GM23248 (cell line): ENCODE measurements around the gene MEIS2.

Experiments
- EZH2 ChIP-seq: fragments of 200-600 bp; sonication (generic); IDR thresholded peaks from 2 replicates; pipeline ENCODE4 v1.6.1; 2018; ENCODE audit warnings: antibody characterized with exemption, mild to moderate bottlenecking; ENCODE audit not compliant: insufficient read depth, poor library complexity, severe bottlenecking
- EZH2phosphoT487 ChIP-seq: fragments of 200-600 bp; sonication (generic); IDR thresholded peaks from 2 replicates; pipeline ENCODE4 v1.6.1; 2018; ENCODE audit warnings: antibody characterized with exemption, moderate library complexity, mild to moderate bottlenecking, low read depth; ENCODE audit not compliant: insufficient read depth

GRCh38 chr15:36866896-36867295 lies 233.5 kb downstream of the MEIS2 start:
- TF ChIP-seq EZH2phosphoT487 (no peak), EZH2 (no peak)
